ENCODE measurements around the gene COLQ.
A peak's percentile ranks its signal among the peaks of the same experiment; 100 is the strongest.

The COLQ gene

GRCh38 chr3:15513116-15513515 lies 8.4 kb downstream of the COLQ start:
- peaks cover 0 to 12% (median 10%) of the 10 kb centered on the region in 4 donors for H3K4me1 ChIP-seq
- no peaks in the 10 kb centered on the region for H3K27me3 ChIP-seq
- no peaks in the 10 kb centered on the region for H3K36me3 ChIP-seq
- peak overlapping the region in 1 of 2 donors; percentile 33 for H3K27ac ChIP-seq
- no peaks in the 10 kb centered on the region for H3K9me3 ChIP-seq
- TF ChIP-seq CTCF (IDR thresholded peaks at IDR 0.05) = no peak
- DNase-seq = no peak
- intact Hi-C loops (cut with DNase I; ENCODE audit: low total_unique reads) = no loop called here
- H3K4me3 ChIP-seq = no peak overlapping the region

- no peak for TF ChIP-seq CTCF (IDR thresholded peaks at IDR 0.05)
- no peaks in the 10 kb centered on the region for H3K36me3 ChIP-seq
- no peaks in the 10 kb centered on the region for H3K9me3 ChIP-seq
- DNase-seq = peak; percentile 32 to 73
- H3K27me3 ChIP-seq = no peaks in the 10 kb centered on the region
- intact Hi-C loops (cut with DNase I; ENCODE audit: low total_unique reads) = no loop called here
- H3K27ac ChIP-seq = no peak overlapping the region
- H3K4me3 ChIP-seq = no peak overlapping the region
- peaks cover 0 to 12% (median 10%) of the 10 kb centered on the region in 4 donors for H3K4me1 ChIP-seq
These were observed 9.3 kb downstream of the COLQ start for GRCh38 chr3:15512166-15512565.

- Histone ChIP-seq H3K4me1 (peaks cover 0 to 12% (median 10%) of the 10 kb centered on the region in 4 donors), H3K36me3 (no peaks in the 10 kb centered on the region), H3K9me3 (no peaks in the 10 kb centered on the region), H3K27ac (no peak overlapping the region), H3K4me3 (no peak overlapping the region), H3K27me3 (no peaks in the 10 kb centered on the region)
- intact Hi-C loops (cut with DNase I; ENCODE audit: low total_unique reads) = no loop called here
- no peak for TF ChIP-seq CTCF (IDR thresholded peaks at IDR 0.05)
- no peak for DNase-seq
These were observed 10.3 kb downstream of the COLQ start for GRCh38 chr3:15511156-15511555.

- Histone ChIP-seq H3K9me3 (no peaks in the 10 kb centered on the region), H3K36me3 (no peaks in the 10 kb centered on the region), H3K27ac (no peak overlapping the region), H3K27me3 (no peaks in the 10 kb centered on the region), H3K4me1 (peaks cover 0 to 12% (median 10%) of the 10 kb centered on the region in 4 donors), H3K4me3 (no peak overlapping the region)
- intact Hi-C loops (cut with DNase I; ENCODE audit: low total_unique reads) = no loop called here
- TF ChIP-seq CTCF (IDR thresholded peaks at IDR 0.05) = no peak
- no peak for DNase-seq
These were observed 11.0 kb downstream of the COLQ start for GRCh38 chr3:15510493-15510892.

- intact Hi-C loops (cut with DNase I; ENCODE audit: low total_unique reads) = no loop called here
- Histone ChIP-seq H3K36me3 (no peaks in the 10 kb centered on the region), H3K9me3 (no peaks in the 10 kb centered on the region), H3K27ac (no peak overlapping the region), H3K4me3 (no peak overlapping the region), H3K4me1 (no peaks in the 10 kb centered on the region), H3K27me3 (no peaks in the 10 kb centered on the region)
- DNase-seq = no peak
- TF ChIP-seq CTCF (IDR thresholded peaks at IDR 0.05) = no peak
These were observed 14.9 kb downstream of the COLQ start for GRCh38 chr3:15506571-15506970.
